ENCODE measurements around the gene VIM.

Gene VIM

DNA sequence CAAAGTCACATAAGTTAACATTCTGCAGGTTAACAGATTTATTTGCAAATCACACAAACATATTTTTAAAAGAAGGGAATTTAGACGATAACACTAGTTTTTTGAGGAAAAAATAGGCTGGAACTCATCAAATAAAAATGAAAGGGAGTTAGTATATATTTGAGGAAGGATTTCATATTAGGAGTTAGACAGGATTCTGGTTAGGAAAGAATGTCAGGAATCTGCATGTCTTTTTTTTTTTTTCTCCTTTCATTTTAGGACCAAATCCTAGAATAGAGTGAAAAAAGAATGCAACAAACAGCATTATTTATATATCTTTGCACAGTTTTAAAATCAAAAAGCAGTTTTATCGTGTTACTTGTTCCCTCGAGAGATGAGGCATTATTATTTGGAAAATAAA lies 17.7 kb upstream of the VIM start:
- no peak for DNase-seq

DNA sequence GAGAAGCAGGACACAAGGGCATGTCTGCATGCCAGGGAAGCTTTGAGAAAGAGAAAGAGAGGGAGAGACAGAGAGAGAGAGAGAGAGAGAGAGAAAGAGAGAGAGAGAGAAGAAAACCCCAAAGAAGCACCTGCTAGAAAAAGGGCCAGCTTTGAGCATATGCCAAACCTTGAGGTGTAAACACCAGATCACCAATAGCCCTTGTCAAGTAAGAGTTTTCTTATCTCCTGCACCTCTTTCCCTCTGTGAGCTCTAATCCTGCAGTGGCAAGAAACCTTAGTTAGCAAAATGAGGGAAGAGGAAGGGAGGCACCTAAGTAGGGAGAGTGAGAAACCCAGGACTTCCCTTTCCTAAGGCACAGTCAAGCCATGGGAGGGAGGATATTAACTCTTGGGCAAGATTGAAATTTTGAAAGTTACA lies 15.2 kb upstream of the VIM start:
- DNase-seq = no peak

DNA sequence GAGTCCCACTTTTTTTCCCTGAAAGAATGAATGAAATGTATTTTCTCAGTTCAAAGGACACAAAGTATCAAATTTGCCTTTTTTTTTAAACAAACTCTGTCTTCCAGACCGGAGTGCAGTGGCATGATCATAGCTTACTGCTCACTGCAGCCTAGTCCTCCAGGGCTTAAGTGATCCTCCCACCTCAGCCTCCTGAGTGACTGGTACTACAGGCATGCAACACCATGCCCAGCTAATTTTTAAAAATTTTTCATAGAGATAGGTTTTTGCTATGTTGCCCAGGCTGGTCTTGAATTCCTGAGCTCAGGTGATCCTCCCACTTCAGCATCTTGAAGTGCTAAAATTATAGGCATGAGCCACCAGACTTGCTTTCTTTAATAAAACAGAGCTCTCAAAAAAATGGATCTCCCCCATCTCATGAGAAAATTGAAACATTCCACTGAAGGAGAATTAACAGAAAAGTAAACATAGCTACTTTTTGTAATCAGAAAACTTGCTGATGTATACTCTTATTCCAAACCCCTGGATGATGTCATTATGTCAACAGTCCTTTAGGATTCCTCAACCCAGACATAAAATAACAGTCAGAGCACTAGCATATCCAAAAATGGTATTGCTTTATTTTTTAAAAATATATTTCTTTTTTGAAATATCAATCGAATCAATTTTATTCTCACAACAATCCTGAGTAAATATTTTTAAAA lies 14.2 kb upstream of the VIM start:
- DNase-seq = no peak

DNA sequence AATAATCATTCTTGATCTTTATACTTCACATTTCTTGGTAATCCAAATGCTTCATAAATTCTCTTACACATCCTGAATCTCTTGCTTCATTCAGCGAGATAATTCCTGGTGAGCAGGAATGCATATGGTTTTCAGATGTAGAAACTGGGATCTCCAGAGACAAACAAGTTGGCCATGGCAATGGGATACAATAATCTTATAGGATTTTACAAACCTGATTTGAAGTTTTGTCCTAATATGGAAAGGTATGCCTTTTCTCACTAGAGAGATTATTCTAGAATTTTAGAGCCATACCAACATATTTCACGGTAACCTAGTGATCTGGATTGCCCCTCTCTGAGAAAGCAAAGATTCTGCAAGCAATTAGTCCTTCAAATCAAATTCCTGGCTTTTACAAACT lies 13.5 kb upstream of the VIM start:
- DNase-seq = no peak

DNA sequence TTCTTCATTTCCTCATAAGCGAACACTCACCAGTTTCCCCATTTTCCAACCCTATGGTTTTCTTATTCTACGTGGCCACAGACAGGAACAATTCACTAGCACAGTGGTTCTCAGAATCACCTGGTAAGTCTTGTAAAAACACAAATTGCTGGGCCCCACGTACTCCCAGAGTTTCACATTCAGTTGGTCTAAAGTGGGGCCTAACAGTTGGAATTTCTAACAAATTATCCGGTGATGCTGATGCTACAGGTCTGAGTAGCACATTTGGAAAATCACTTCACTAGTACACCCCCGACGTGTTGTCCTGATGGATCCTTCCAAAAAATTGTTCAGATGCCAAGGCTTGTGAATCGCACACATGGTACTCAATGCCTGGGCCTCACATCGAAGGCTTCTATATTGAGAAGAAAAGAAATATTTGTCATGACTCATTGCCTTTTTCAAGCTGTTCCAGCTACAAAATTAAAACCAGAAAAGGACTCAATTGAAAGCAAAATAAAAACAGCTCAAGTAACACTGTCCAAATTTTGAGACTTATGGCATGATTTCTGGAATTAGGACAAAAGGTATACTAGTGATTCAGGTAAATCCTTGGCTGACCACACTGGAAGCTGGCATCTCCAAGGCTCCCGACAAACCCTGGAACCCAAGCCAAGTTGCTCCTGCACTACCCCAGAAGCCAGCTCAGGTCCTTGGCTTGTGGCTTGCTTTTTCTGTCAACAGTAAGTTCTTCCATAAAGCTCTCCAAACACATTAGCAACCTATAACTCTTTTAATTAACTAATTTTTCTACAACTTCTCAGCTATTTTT lies 12.9 kb upstream of the VIM start:
- DNase-seq = no peak

DNA sequence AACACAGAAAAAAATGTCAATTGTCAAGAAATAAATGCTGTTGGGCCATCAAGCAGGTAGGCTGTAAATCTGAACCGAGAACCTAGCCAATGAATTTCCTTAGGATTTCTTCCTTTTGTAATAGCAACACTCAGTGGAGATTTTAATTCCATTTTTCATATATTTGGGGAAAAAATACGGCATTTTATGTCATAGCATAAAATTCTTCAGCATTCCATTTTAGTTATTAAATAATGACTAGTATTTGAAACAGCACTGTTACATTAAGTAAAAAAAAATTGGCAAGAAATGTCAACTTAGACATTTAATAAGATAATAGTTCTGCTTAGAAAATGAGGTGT lies 12.3 kb upstream of the VIM start:
- DNase-seq = no peak

DNA sequence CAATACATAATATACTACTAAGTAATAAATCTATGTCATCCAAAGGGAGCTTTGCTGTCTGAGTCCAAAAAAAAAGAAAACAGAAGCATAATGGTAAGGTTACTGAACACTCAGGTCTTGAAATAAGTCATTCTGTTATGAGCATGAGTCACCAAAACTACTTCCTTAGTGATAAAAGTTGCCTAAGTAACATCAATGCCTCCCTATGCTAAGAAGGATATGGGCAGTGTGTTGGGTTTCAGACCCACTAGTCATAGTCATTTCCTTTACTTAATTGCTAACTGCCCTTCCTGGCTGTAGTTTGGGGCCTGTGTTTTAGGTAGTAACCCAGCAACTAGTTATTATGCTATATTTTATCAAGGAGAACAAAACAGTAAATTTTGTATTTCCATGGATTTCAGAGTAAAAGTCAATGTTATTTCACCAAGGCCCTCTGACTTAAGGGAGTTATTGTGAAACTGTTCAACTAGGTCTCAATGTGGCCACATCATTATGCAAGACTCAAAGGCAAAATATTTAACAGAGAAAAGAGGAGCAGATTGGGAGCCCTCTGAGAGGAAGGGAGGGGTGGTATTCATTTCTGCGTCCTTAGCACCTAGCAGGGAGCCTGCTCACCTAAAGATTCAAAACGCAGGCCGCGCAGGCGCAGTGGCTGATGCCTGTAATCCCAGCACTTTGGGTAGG lies 11.7 kb upstream of the VIM start:
- no peak for DNase-seq

DNA sequence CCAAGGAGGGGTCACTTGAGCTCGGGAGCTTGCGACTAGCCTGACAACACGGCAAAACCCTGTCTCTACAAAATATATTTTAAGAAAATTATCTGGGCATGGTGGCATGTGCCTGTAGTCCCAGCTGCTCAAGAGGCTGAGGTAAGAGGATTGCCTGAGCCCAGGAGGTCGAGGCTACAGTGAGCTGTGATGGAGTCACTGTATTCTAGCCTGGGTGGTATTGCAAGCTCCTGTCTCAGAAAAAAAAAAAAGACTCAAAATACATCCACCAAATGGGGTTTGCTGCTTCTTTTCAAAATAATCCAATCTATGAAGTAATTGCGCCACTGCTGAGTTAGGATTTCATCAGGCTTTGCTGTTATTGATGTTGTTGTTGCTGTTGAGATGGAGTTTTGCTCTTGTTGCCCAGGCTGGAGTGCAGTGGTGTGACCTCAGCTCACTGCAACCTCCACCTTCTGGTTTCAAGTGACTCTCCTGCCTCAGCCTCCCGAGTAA lies 11.1 kb upstream of the VIM start:
- no peak for DNase-seq

DNA sequence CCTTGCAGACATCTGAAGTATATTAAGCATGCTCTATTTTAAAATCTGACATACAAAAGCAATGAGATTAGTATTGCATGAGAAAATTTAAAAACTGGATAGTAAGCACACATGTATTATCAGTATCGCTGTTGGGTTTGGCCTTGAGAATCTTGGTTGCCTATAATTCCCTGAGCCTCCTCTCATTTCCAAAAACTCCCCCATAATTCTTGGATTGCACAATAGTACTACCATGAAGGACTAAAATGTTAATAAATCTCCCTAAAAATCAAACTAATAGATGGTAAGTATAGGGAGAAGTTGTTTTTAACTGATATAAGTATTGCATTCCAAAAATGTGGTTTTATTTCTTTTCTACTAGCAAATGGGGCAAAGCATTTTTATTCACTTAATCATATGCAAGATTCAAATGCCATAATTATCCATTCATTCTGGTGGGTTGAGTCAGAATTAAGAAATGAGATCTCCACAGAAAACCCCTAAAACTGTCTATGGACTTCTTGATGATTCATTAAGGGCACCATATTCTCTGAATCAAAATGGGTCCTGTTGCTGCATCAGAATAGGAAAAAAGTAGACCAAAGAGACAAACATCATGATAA lies 10.3 kb upstream of the VIM start:
- DNase-seq = no peak

DNA sequence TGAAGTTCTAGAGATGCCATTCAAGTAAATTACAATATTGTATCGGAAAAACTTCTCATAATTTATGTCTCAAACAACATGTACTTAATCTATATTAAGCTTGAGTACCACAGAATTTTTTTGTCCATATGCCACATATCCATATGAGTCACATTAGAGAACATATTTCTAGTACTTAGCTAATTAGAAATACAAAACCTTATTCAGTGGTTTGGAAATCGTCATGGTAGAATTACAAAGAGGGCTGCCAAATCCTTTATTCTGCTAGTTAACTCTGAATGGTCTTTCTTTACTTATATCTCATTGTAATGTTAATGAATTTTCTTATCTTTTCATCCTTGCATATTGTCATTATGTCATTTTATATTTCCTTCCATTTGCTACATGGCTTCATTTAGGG lies 9.0 kb upstream of the VIM start:
- DNase-seq = no peak

DNA sequence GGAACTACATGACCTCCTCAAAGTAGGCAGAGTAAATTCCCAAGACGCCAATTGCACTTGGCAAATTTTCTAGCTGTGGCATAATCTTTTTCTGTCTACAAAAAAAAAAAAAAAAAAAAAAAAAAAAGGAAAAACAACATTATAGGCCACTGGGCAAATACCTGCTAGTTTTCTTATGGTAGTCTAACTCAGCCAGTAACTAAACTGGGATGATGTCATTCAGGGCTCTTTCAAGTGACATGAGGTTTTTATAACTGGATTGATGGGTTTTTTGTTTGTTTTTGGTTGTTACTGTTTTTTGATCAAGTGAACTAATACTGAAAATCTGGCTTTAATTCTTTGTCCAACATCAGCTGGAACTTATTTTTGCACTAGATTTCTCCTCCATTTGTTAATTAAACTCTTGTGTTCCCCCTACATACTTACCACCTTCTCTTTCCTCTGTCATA lies 7.4 kb upstream of the VIM start:
- no peak for DNase-seq

DNA sequence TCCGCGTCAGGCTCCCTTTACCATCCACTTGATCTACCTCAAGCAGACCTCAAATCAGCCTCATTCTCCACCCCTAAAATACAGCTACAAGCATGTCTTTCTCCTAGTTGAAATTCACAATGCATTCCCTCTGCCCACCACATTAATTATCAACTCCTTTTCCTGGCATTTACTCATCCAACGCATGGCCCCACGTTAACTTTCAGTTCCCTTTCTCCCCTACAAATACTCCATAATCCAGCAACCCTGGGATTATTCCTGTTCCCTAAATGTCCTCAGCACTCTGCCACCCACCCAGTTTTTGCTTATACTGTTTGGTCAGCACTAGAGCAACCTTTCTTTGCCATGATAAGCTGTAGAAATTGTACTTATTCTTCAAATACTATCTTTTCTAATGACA lies 5.7 kb upstream of the VIM start:
- DNase-seq = no peak

DNA sequence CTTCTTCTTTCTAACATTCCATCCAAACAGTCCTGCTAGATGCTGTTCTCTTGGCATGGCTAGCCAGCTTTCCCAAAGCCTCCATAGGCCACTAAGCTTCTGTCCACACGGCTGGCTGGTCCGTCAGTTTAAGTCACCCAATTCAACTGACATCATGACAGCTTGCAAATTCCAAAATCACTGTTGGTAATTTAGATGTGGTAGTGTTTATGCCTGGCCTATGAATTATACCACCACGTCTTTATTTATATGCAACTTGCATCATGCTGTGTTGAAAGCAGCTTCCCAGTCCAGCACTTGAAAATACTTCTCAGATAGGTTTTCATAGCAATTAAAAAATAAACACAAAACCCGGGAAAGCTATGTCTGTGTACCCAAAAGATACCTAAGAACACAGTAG lies 2.2 kb upstream of the VIM start:
- no peak for DNase-seq

DNA sequence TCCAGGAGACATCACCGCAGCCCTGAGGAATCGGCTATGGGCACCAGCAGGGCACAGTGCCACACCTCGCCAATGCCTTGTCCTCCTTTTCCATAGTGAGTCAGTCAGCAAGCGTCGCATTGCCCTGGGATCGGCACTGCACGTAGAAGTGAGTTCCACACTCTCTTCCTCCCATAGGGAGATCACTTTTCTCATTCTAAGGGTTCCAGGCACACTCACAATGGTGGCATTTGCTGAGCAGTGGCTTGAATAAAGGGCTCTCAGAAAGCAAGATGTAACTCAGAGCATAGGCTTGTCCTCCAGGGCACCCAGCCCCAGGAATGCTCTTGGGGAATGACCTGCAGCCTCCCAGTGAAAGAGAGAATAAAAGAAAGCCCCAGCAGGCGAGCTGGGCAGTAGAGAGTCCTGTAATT lies 1.1 kb upstream of the VIM start:
- no peak for DNase-seq

DNA sequence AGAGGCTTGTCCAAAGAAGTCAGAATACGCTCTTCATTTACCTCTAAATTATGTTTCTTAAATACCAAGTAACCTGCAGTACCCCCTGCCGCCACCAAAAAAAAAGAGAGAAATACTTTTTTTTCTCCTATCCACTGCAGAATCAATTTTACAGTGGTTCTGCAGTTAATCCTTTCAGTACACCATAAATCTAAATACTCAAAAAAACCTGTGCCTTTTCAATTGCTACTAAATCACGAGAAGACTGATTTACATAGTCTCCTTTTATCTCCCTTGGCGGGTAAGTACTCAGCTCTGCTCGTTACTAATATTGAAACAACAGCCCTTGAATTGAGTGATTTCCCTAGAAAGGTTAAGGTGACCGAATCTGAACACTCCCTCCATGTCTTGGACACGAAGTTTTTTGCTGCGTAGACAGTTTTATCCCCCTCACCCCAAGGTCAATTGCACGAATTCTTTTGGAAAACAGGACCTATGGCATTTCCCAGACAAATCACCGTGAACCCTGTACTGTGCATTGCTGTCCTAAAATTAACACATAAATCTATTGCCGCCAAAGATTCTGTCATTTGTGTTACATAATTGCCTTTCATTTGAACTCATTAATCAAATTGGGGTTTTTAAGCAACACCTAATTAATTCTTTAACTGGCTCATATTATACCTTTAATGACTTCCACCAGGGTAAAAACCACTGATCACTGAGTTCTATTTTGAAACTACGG lies 512 bp upstream of the VIM start:
- DNase-seq = no peak

DNA sequence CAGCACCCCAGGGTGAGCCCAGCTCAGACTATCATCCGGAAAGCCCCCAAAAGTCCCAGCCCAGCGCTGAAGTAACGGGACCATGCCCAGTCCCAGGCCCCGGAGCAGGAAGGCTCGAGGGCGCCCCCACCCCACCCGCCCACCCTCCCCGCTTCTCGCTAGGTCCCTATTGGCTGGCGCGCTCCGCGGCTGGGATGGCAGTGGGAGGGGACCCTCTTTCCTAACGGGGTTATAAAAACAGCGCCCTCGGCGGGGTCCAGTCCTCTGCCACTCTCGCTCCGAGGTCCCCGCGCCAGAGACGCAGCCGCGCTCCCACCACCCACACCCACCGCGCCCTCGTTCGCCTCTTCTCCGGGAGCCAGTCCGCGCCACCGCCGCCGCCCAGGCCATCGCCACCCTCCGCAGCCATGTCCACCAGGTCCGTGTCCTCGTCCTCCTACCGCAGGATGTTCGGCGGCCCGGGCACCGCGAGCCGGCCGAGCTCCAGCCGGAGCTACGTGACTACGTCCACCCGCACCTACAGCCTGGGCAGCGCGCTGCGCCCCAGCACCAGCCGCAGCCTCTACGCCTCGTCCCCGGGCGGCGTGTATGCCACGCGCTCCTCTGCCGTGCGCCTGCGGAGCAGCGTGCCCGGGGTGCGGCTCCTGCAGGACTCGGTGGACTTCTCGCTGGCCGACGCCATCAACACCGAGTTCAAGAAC lies 1.1 kb downstream of the VIM start:
- no peak for DNase-seq

DNA sequence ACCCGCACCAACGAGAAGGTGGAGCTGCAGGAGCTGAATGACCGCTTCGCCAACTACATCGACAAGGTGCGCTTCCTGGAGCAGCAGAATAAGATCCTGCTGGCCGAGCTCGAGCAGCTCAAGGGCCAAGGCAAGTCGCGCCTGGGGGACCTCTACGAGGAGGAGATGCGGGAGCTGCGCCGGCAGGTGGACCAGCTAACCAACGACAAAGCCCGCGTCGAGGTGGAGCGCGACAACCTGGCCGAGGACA lies 1.6 kb downstream of the VIM start:
- DNase-seq = no peak

DNA sequence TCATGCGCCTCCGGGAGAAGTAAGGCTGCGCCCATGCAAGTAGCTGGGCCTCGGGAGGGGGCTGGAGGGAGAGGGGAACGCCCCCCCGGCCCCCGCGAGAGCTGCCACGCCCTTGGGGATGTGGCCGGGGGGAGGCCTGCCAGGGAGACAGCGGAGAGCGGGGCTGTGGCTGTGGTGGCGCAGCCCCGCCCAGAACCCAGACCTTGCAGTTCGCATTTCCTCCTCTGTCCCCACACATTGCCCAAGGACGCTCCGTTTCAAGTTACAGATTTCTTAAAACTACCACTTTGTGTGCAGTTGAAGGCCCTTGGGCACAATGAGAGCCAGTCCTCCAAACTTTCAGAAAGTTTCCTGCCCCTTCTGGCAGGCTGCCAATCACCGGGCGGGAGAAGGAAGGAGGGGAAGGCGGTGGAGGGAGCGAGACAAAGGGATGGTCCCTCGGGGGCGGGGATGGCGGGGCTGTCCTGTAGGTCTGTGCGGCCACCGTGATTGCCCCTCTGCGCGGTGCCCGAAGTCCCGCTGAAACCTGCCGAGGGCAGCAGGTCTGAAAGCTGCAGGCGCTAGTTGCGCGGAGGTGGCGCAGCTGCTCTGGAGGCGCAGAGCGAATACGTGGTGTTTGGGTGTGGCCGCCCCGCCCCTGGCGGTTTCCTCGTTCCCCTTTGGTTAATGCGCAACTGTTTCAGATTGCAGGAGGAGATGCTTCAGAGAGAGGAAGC lies 2.1 kb downstream of the VIM start:
- no peak for DNase-seq

DNA sequence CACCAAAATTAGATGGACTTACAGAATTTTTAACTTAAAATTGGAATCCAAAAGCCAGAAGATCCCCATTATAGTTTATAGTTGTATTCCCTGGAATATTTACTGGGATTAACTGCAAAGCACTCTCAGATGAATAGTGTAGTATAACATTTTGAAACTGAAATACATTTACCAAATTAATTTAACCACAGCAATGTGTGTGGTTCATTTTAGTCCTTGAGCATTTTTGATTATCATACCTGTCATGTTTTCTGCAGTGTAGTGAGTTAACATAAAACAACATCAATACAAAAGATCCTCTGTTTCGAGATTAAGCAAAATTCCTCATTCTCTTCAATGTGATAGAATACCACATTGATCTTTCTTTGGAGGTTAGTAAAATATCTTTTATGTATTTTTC lies 3.7 kb downstream of the VIM start:
- no peak for DNase-seq

DNA sequence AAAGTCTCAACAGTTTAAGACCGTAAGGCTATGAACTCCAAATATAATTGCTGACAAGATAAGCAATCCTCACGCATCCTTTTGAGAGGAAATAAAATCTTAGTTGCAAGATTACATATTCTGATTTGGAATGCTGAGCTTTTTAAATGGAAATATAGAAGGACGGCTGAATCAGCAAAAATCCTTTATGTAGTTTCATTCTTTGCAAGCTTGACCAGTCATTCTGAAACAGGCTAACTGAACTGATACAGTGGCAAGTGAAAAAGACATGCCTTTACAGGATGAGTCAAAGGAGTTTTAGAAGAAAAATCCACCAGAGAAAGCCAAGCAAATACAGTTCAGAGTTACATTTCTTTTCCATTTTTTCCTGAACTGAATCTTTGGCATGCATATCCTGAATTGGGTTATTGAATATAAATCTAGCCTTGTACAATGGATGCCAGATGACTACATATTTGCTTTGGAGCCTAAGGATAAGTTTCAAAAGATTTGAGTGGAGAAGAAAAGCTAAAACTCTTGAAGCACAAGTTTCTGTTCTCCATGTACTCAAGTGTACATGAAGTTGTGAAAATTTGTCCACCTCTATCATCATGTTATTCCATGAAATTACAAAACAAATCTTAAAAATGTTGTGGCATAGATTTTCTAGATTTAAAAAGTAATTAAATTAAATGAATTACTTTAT lies 4.4 kb downstream of the VIM start:
- no peak for DNase-seq

DNA sequence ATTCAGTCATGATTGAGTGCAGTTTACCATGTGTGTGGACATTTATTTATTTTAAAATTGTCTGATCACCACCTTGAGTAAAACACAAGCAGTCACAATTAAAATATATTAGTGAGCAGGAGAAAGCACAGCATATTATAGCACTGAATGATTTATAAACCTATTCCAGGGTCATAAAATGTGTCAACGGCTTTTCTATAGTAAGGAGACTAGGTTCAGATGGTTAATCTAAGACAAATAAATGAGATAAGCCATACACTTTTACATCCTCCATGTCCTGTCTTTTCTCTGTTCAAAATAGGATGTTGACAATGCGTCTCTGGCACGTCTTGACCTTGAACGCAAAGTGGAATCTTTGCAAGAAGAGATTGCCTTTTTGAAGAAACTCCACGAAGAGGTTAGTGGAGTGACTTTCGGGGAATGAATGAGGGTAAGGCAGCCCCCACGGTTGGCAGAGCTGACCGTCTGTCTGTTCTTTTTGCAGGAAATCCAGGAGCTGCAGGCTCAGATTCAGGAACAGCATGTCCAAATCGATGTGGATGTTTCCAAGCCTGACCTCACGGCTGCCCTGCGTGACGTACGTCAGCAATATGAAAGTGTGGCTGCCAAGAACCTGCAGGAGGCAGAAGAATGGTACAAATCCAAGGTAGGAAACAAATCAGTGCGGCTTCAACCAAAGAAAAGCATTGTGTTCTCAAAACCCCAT lies 5.4 kb downstream of the VIM start:
- no peak for DNase-seq

Data from DMS153 (cell line).